ENCODE data around the gene IGSF22.
"Not testable (repeated sequence)": the region's sequence is repeated elsewhere in the genome, so short reads cannot be mapped to it uniquely, and the experiment has no call there.

The IGSF22 gene

DNA sequence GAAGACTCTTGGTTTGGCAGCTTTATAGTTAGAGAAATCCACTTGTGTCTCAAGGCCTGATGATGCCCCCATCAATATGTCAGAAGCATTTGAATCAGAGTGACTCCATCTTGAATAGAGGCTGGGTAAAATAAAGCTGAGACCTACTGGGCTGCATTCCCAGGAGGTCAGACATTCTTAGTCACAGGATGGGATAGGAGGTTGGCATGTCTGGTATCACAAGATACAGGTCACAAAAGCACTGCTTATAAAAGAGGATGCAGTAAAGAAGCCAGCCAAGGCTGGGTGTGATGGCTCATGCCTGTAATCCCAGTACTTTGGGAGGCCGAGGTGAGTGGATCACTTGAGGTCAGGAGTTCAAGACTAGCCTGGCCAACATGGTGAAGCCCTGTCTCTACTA lies 44.0 kb downstream of the IGSF22 start:
- H3K4me3 ChIP-seq (ENCODE audit: low read length in 2 of 2); H3K27ac ChIP-seq (replicated peaks; ENCODE audit: low read length); H2AK5ac ChIP-seq (ENCODE audit: low read depth, low read length); H3K14ac ChIP-seq (ENCODE audit: low read length); DNase-seq (ENCODE audit: low spot score); H3K27me3 ChIP-seq (ENCODE audit: control insufficient read depth in 3 of 3, insufficient read depth in 3 of 3, low read depth in 1 of 3, low read length in 3 of 3); H2BK15ac ChIP-seq (ENCODE audit: low read length); H3K9ac ChIP-seq (ENCODE audit: low read depth, low read length, poor library complexity); H4K91ac ChIP-seq (ENCODE audit: low read depth, low read length, poor library complexity); H3K18ac ChIP-seq (ENCODE audit: low read length); H3K36me3 ChIP-seq (replicated peaks in 1 of 2; ENCODE audit: control insufficient read depth in 2 of 2, insufficient read depth in 2 of 2, low read length in 2 of 2); H4K8ac ChIP-seq (ENCODE audit: low read depth, low read length); H3K79me1 ChIP-seq (ENCODE audit: low read depth, low read length); H2BK5ac ChIP-seq (ENCODE audit: low read length); H3K4ac ChIP-seq (ENCODE audit: low read length); H3K4me1 ChIP-seq (ENCODE audit: control insufficient read depth in 2 of 2, insufficient read depth in 1 of 2, low read depth in 1 of 2, low read length in 2 of 2); H3K23ac ChIP-seq (ENCODE audit: low read depth, low read length, poor library complexity); H3K9me3 ChIP-seq (replicated peaks in 1 of 2; ENCODE audit: control insufficient read depth in 2 of 2, insufficient read depth in 1 of 2, low read depth in 1 of 2, low read length in 2 of 2); H2AFZ ChIP-seq (ENCODE audit: low read length); H2BK12ac ChIP-seq (ENCODE audit: low read length); H2BK120ac ChIP-seq (ENCODE audit: low read depth, low read length); H3K4me2 ChIP-seq (ENCODE audit: insufficient read depth, low read length, poor library complexity, severe bottlenecking): not testable (repeated sequence)
- no CpG with 5 or more reads among the region's 1 CpG for WGBS, 2 donors (ENCODE audit: extremely low coverage in 2 of 2, insufficient read length in 2 of 2, insufficient replicate concordance in 1 of 2)

DNA sequence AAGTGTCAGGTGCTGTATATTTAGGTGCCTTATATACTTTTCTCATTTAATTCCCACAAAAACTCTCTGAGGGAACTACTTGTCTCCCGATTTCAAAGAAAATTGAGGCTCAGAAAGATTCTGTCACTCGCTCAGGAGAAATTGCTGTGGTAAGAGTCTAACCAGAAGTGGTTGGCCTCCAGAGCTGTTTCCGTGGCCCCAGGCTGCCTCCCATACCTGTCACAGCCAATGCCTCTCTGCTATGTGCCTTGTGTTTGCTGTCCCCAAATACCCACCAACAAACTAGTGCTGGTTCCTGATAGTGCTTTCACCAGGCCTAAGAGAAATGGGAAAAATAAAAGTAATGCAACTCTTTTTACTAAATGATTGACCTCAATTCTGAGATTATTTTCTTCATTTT lies 48.4 kb downstream of the IGSF22 start:
- no peak overlapping the region for H2AFZ ChIP-seq (ENCODE audit: low read length)
- H2BK5ac ChIP-seq (ENCODE audit: low read length): no peak overlapping the region
- H3K27ac ChIP-seq (replicated peaks; ENCODE audit: low read length): no peak overlapping the region
- DNase-seq (ENCODE audit: low spot score): no peak
- no peaks in the 10 kb centered on the region for H3K27me3 ChIP-seq (ENCODE audit: control insufficient read depth in 3 of 3, insufficient read depth in 3 of 3, low read depth in 1 of 3, low read length in 3 of 3)
- H3K14ac ChIP-seq (ENCODE audit: low read length): no peak overlapping the region
- peaks cover 2% of the 10 kb centered on the region for H3K79me1 ChIP-seq (ENCODE audit: low read depth, low read length)
- H2BK120ac ChIP-seq (ENCODE audit: low read depth, low read length): no peak overlapping the region
- no peak overlapping the region for H2AK5ac ChIP-seq (ENCODE audit: low read depth, low read length)
- no peak overlapping the region for H4K8ac ChIP-seq (ENCODE audit: low read depth, low read length)
- no peak overlapping the region for H3K4me2 ChIP-seq (ENCODE audit: insufficient read depth, low read length, poor library complexity, severe bottlenecking)
- no peak overlapping the region for H3K23ac ChIP-seq (ENCODE audit: low read depth, low read length, poor library complexity)
- H3K9ac ChIP-seq (ENCODE audit: low read depth, low read length, poor library complexity): no peak overlapping the region
- no peak overlapping the region for H4K91ac ChIP-seq (ENCODE audit: low read depth, low read length, poor library complexity)
- H3K36me3 ChIP-seq (replicated peaks in 1 of 2; ENCODE audit: control insufficient read depth in 2 of 2, insufficient read depth in 2 of 2, low read length in 2 of 2): no peaks in the 10 kb centered on the region
- H3K4me3 ChIP-seq (ENCODE audit: low read length in 2 of 2): no peak overlapping the region
- no peak overlapping the region for H2BK12ac ChIP-seq (ENCODE audit: low read length)
- H3K4me1 ChIP-seq (ENCODE audit: control insufficient read depth in 2 of 2, insufficient read depth in 1 of 2, low read depth in 1 of 2, low read length in 2 of 2): no peaks in the 10 kb centered on the region
- H3K18ac ChIP-seq (ENCODE audit: low read length): no peak overlapping the region
- WGBS, 2 donors (ENCODE audit: extremely low coverage in 2 of 2, insufficient read length in 2 of 2, insufficient replicate concordance in 1 of 2): no CpG with 5 or more reads among the region's 3 CpGs
- H2BK15ac ChIP-seq (ENCODE audit: low read length): no peak overlapping the region
- H3K4ac ChIP-seq (ENCODE audit: low read length): no peak overlapping the region
- no peaks in the 10 kb centered on the region for H3K9me3 ChIP-seq (replicated peaks in 1 of 2; ENCODE audit: control insufficient read depth in 2 of 2, insufficient read depth in 1 of 2, low read depth in 1 of 2, low read length in 2 of 2)

DNA sequence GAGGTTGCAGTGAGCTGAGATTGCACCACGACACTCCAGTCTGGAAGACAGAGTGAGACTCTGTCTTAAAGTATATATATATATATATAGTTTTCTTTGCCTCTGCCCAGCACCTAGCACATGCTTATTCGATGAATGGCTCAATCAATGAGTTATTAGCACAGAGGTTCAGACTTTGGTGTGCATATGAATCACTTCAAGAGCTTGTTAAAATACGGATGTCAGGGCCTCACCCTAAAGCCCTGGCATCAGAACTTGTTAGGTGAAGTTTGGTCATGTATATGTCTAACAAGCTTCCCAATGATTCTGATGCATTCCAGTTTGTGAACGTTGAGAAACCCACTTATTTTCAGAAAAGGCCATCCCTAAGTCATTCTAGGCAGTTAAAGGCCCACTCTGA lies 49.2 kb downstream of the IGSF22 start:
- no peak overlapping the region for H3K4me3 ChIP-seq (ENCODE audit: low read length in 2 of 2)
- DNase-seq (ENCODE audit: low spot score): no peak
- no peaks in the 10 kb centered on the region for H3K27me3 ChIP-seq (ENCODE audit: control insufficient read depth in 3 of 3, insufficient read depth in 3 of 3, low read depth in 1 of 3, low read length in 3 of 3)
- no peak overlapping the region for H3K14ac ChIP-seq (ENCODE audit: low read length)
- H2AFZ ChIP-seq (ENCODE audit: low read length): no peak overlapping the region
- H2BK120ac ChIP-seq (ENCODE audit: low read depth, low read length): no peak overlapping the region
- no peak overlapping the region for H3K9ac ChIP-seq (ENCODE audit: low read depth, low read length, poor library complexity)
- H3K9me3 ChIP-seq (replicated peaks in 1 of 2; ENCODE audit: control insufficient read depth in 2 of 2, insufficient read depth in 1 of 2, low read depth in 1 of 2, low read length in 2 of 2): no peaks in the 10 kb centered on the region
- no peak overlapping the region for H4K91ac ChIP-seq (ENCODE audit: low read depth, low read length, poor library complexity)
- no peaks in the 10 kb centered on the region for H3K4me1 ChIP-seq (ENCODE audit: control insufficient read depth in 2 of 2, insufficient read depth in 1 of 2, low read depth in 1 of 2, low read length in 2 of 2)
- H3K18ac ChIP-seq (ENCODE audit: low read length): no peak overlapping the region
- H3K23ac ChIP-seq (ENCODE audit: low read depth, low read length, poor library complexity): no peak overlapping the region
- no peak overlapping the region for H2AK5ac ChIP-seq (ENCODE audit: low read depth, low read length)
- H3K36me3 ChIP-seq (replicated peaks in 1 of 2; ENCODE audit: control insufficient read depth in 2 of 2, insufficient read depth in 2 of 2, low read length in 2 of 2): no peaks in the 10 kb centered on the region
- no peak overlapping the region for H2BK15ac ChIP-seq (ENCODE audit: low read length)
- no peak overlapping the region for H2BK12ac ChIP-seq (ENCODE audit: low read length)
- no CpG with 5 or more reads among the region's 4 CpGs for WGBS, 2 donors (ENCODE audit: extremely low coverage in 2 of 2, insufficient read length in 2 of 2, insufficient replicate concordance in 1 of 2)
- H4K8ac ChIP-seq (ENCODE audit: low read depth, low read length): no peak overlapping the region
- no peak overlapping the region for H3K4me2 ChIP-seq (ENCODE audit: insufficient read depth, low read length, poor library complexity, severe bottlenecking)
- no peak overlapping the region for H3K27ac ChIP-seq (replicated peaks; ENCODE audit: low read length)
- no peak overlapping the region for H3K4ac ChIP-seq (ENCODE audit: low read length)
- H3K79me1 ChIP-seq (ENCODE audit: low read depth, low read length): peaks cover 2% of the 10 kb centered on the region
- H2BK5ac ChIP-seq (ENCODE audit: low read length): no peak overlapping the region

DNA sequence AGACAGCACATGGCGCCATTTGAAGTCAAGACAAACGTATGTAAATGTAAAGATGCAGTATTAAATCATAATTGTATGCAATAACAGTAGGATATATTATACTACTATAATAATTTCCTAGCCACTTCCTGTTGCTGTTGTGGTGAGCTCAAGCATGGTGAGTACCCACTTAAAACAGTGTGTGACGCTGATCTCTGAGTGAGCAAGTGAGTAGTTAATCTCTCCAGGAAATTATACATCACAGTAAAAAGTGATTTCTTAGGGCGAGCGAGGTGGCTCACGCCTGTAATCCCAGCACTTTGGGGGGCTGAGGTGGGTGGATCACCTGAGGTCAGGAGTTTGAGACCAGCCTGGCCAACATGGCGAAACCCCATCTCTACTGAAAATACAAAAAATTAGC lies 53.8 kb downstream of the IGSF22 start:
- H3K9ac ChIP-seq (ENCODE audit: low read depth, low read length, poor library complexity); H3K36me3 ChIP-seq (replicated peaks in 1 of 2; ENCODE audit: control insufficient read depth in 2 of 2, insufficient read depth in 2 of 2, low read length in 2 of 2); H2BK12ac ChIP-seq (ENCODE audit: low read length); DNase-seq (ENCODE audit: low spot score); H2AFZ ChIP-seq (ENCODE audit: low read length); H2BK15ac ChIP-seq (ENCODE audit: low read length); H3K18ac ChIP-seq (ENCODE audit: low read length); H3K27me3 ChIP-seq (ENCODE audit: control insufficient read depth in 3 of 3, insufficient read depth in 3 of 3, low read depth in 1 of 3, low read length in 3 of 3); H2AK5ac ChIP-seq (ENCODE audit: low read depth, low read length); H3K27ac ChIP-seq (replicated peaks; ENCODE audit: low read length); H3K4ac ChIP-seq (ENCODE audit: low read length); H2BK5ac ChIP-seq (ENCODE audit: low read length); H3K79me1 ChIP-seq (ENCODE audit: low read depth, low read length); H3K9me3 ChIP-seq (replicated peaks in 1 of 2; ENCODE audit: control insufficient read depth in 2 of 2, insufficient read depth in 1 of 2, low read depth in 1 of 2, low read length in 2 of 2); H4K91ac ChIP-seq (ENCODE audit: low read depth, low read length, poor library complexity); H2BK120ac ChIP-seq (ENCODE audit: low read depth, low read length); H3K14ac ChIP-seq (ENCODE audit: low read length); H3K4me3 ChIP-seq (ENCODE audit: low read length in 2 of 2); H4K8ac ChIP-seq (ENCODE audit: low read depth, low read length); H3K4me1 ChIP-seq (ENCODE audit: control insufficient read depth in 2 of 2, insufficient read depth in 1 of 2, low read depth in 1 of 2, low read length in 2 of 2); H3K23ac ChIP-seq (ENCODE audit: low read depth, low read length, poor library complexity); H3K4me2 ChIP-seq (ENCODE audit: insufficient read depth, low read length, poor library complexity, severe bottlenecking): not testable (repeated sequence)
- no CpG with 5 or more reads among the region's 7 CpGs for WGBS, 2 donors (ENCODE audit: extremely low coverage in 2 of 2, insufficient read length in 2 of 2, insufficient replicate concordance in 1 of 2)

Measured in neuronal stem cell (in vitro differentiated cells).